Gastroesophageal sphincter (tissue), 4 donors: ENCODE measurements around the gene HMGN4. TPM values are rescaled to one million over a fixed set of nuclear protein-coding genes. Genes with fewer than 3 reads are reported as not detected.
A peak's percentile ranks its signal among the peaks of the same experiment; 100 is the strongest.

ENCODE experiments used
- ATAC-seq: fragments of 150-250 bp; one replicate; pipeline ENCODE4 v1.9.1; 2016; ENCODE audit warnings: mild to moderate bottlenecking, moderate library complexity
- H3K27ac ChIP-seq, 4 donors: fragments of 200-600 bp; sonication (generic) in 3 of 4; 1 replicate in 3 of 4; 2 replicates in 1 of 4; pipeline ENCODE4 v1.5.1; 2016 to 2019
- H3K27me3 ChIP-seq: fragments of 200-600 bp; sonication (generic); one replicate; pipeline ENCODE4 v1.5.1; 2019
- H3K36me3 ChIP-seq, 2 donors: fragments of 200-600 bp; sonication (generic); one replicate each; pipeline ENCODE4 v1.5.1; 2019; ENCODE audit warnings: control low read depth in 1 of 2
- H3K4me1 ChIP-seq, 3 donors: fragments of 200-600 bp; sonication (generic); 1 replicate in 2 of 3; 2 replicates in 1 of 3; pipeline ENCODE4 v1.5.1; 2016 to 2019; ENCODE audit warnings: control low read depth in 2 of 3
- H3K4me3 ChIP-seq, 2 donors: fragments of 200-600 bp; sonication (generic); one replicate each; pipeline ENCODE4 v1.5.1; 2019; ENCODE audit warnings: mild to moderate bottlenecking in 1 of 2, moderate library complexity in 1 of 2
- H3K9me3 ChIP-seq, 3 donors: fragments of 200-600 bp; sonication (generic); one replicate each; pipeline ENCODE4 v1.5.1; 2017 to 2019; ENCODE audit warnings: control low read depth in 2 of 3
- EP300 ChIP-seq: sonication (generic); formaldehyde crosslinking; IDR thresholded peaks from one replicate; pipeline ENCODE4 v1.6.1; 2017; ENCODE audit warnings: antibody characterized with exemption, mild to moderate bottlenecking
- POLR2A ChIP-seq, 2 donors: fragments of 450-650 bp; IDR thresholded peaks; one replicate each; pipeline ENCODE4 v1.6.1; 2017; ENCODE audit warnings: antibody characterized with exemption in 2 of 2, mild to moderate bottlenecking in 2 of 2, moderate library complexity in 1 of 2
- POLR2AphosphoS5 ChIP-seq: sonication (generic); formaldehyde crosslinking; IDR thresholded peaks from one replicate; pipeline ENCODE4 v1.6.1; 2017; ENCODE audit warnings: antibody characterized with exemption
- WGBS, 2 donors: methylation state at CpG; one replicate each; pipeline ENCODE4 v1.1.5; 2018; ENCODE audit warnings: low coverage in 1 of 2; 5-methylcytosine and 5-hydroxymethylcytosine counted together
- total RNA-seq, 4 donors: library from RNA; depleted of rRNA; stranded (reverse); fragments of >200 nt; gene quantifications; one replicate each; pipeline ENCODE4 v1.1.0, GENCODE V29; 2016
- TF ChIP-seq, protein P1 (sequence below), 4 experiments: fragments of 200-600 bp in 2 of 4; fragments of 450-650 bp in 2 of 4; sonication (generic) in 1 of 4; IDR thresholded peaks; one replicate each; pipeline ENCODE4 v1.5.1; 2017 to 2019; ENCODE audit warnings: antibody characterized with exemption in 4 of 4, mild to moderate bottlenecking in 2 of 4, moderate library complexity in 2 of 4

Gene HMGN4
- total RNA-seq: 100 to 1,000 TPM in 1 of 4 donors, 10 to 100 TPM in 3; 80.5 to 121 (median 91.6) TPM

DNA sequence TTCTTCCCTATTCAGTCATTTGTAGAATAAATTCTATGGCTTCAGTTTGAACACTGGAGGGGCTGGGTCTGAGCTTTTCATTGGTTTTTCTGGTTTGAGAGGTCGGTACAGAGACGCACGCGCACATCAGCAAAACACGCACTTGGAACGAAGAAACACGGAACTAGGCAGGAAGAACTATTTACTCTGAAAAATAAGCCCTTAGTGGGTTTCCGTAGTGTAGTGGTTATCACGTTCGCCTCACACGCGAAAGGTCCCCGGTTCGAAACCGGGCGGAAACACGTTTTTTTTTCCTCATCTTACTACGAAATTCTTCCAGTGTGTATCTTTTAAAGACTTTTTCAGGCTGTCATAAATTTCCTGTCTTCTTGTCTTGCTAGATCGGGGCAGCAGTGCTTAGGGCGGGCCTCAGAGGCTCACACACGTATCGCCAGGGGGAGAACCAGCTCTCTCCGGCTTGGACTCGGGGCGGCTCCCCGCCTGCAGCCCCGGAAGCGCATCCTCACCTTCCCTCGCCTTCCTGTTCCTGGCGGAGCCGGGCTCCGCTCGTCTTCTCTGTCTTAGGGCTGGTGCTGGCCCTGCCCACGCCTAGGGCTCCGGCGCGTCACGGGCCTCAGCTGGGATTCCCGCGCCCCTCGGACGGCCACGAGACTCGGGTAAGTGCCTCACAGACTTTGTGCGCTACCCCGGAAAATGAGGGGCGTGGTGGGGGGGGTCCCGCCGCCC, at the start of gene HMGN4:
Gene HMGN4, plus strand, starts transcription at position 521 of the 726 bp plus-strand sequence. CDS start 6,841 bp downstream, outside the sequence.
- peak within 1 kb of the TSS; percentile 95 to 98 (median 96) for H3K27ac ChIP-seq
- no peaks in the 10 kb centered on the region for H3K27me3 ChIP-seq
- ATAC-seq: peak; percentile 85
- H3K9me3 ChIP-seq: no peaks in the 10 kb centered on the region
- peaks cover 3 to 70% (median 21%) of the 10 kb centered on the region in 3 donors for H3K4me1 ChIP-seq
- TF ChIP-seq, protein P1, sequence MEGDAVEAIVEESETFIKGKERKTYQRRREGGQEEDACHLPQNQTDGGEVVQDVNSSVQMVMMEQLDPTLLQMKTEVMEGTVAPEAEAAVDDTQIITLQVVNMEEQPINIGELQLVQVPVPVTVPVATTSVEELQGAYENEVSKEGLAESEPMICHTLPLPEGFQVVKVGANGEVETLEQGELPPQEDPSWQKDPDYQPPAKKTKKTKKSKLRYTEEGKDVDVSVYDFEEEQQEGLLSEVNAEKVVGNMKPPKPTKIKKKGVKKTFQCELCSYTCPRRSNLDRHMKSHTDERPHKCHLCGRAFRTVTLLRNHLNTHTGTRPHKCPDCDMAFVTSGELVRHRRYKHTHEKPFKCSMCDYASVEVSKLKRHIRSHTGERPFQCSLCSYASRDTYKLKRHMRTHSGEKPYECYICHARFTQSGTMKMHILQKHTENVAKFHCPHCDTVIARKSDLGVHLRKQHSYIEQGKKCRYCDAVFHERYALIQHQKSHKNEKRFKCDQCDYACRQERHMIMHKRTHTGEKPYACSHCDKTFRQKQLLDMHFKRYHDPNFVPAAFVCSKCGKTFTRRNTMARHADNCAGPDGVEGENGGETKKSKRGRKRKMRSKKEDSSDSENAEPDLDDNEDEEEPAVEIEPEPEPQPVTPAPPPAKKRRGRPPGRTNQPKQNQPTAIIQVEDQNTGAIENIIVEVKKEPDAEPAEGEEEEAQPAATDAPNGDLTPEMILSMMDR (IDR thresholded peaks at IDR 0.05): peak in 2 of 4 experiments; percentile 10 to 28
- TF ChIP-seq EP300: no peak
- peak; percentile 38 for TF ChIP-seq POLR2AphosphoS5
- TF ChIP-seq POLR2A (IDR thresholded peaks at IDR 0.05): peak; percentile 46 to 57
- H3K4me3 ChIP-seq: peak within 1 kb of the TSS; percentile 89 to 98
- peaks cover 0 to 18% of the 10 kb centered on the region in 2 donors for H3K36me3 ChIP-seq
- WGBS, 2 donors: 0 to 1% methylated on average over 12 to 18 of the region's 49 CpGs

- no peak overlapping the region for H3K4me3 ChIP-seq
- peaks cover 0 to 11% (median 0%) of the 10 kb centered on the region in 3 donors for H3K9me3 ChIP-seq
- no peak overlapping the region for H3K27ac ChIP-seq
- H3K27me3 ChIP-seq: no peaks in the 10 kb centered on the region
- TF ChIP-seq POLR2AphosphoS5: no peak
- no peak for TF ChIP-seq EP300
- TF ChIP-seq, protein P1 (IDR thresholded peaks at IDR 0.05): no peak
- TF ChIP-seq POLR2A (IDR thresholded peaks at IDR 0.05): no peak
- H3K4me1 ChIP-seq: no peaks in the 10 kb centered on the region
- H3K36me3 ChIP-seq: no peaks in the 10 kb centered on the region
- no peak for ATAC-seq
- WGBS, 2 donors: 83 to 85% methylated on average over 6 to 8 of the region's 8 CpGs
These were observed 47.9 kb upstream of the HMGN4 start for GRCh38 chr6:26489996-26490964.

DNA sequence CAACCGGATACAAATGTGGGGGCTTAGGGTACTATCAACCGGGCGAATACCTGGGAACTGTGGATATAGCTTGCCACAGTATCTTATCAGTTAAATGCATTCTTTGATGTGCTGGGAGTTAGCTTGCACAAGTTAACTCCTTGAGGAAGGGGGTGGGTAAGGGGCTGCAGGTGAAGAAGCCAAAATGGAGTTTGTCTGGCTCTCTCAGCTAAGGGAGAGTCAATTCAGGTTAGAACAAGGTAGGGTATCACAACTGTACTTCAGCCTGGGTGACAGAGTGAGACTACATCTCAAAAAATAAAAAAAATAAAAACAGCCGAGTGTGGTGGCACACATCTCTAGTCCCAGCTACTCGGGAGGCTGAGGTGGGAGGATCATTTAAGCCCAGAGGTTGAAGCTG, 46.6 kb upstream of the HMGN4 start:
- TF ChIP-seq POLR2A (IDR thresholded peaks at IDR 0.05) (no peak), EP300 (no peak), POLR2AphosphoS5 (no peak)
- TF ChIP-seq, protein P1 (IDR thresholded peaks at IDR 0.05): no peak
- no peaks in the 10 kb centered on the region for H3K4me1 ChIP-seq
- 65 to 68% methylated on average over 4 to 5 of the region's 5 CpGs for WGBS, 2 donors
- H3K36me3 ChIP-seq: no peaks in the 10 kb centered on the region
- H3K9me3 ChIP-seq: peaks cover 0 to 11% (median 0%) of the 10 kb centered on the region in 3 donors
- no peak overlapping the region for H3K4me3 ChIP-seq
- no peak for ATAC-seq
- H3K27ac ChIP-seq: no peak overlapping the region
- no peaks in the 10 kb centered on the region for H3K27me3 ChIP-seq

DNA sequence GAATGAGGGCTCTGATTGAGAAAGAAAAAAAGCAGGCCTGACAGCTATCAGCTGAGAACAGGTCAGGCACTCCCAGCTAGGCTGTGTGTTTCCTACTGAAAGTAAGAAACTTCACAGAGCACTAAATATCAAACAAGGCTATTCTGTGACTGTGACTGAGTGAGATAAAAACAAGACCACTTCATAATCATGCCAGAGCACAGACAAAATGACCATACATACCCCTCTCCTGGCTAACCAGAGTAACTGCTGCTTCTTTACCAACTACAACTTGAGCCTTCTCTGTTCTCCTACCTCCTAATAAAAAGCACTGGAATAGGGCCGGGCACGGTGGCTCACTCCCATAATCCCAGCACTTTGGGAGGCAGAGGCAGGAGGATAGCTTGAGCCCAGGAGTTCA, 44.9 kb upstream of the HMGN4 start:
- WGBS, 2 donors: 69% methylated on average over 2 of the region's 2 CpGs; no CpG with 5 or more reads in 1 of the 2 donors
- no peak overlapping the region for H3K27ac ChIP-seq
- H3K27me3 ChIP-seq: no peaks in the 10 kb centered on the region
- H3K36me3 ChIP-seq: no peaks in the 10 kb centered on the region
- no peak for ATAC-seq
- H3K9me3 ChIP-seq: no peaks in the 10 kb centered on the region
- no peak overlapping the region for H3K4me3 ChIP-seq
- no peaks in the 10 kb centered on the region for H3K4me1 ChIP-seq
- TF ChIP-seq, protein P1 (IDR thresholded peaks at IDR 0.05): no peak
- no peak for TF ChIP-seq EP300
- no peak for TF ChIP-seq POLR2AphosphoS5
- no peak for TF ChIP-seq POLR2A (IDR thresholded peaks at IDR 0.05)
